Esophagus squamous epithelium (tissue), 4 donors: ENCODE measurements around the gene ING5.

Experiments used
- CTCF ChIP-seq, 6 experiments: fragments of 450-650 bp in 4 of 6; fragments of 200-600 bp in 2 of 6; sonication (generic) in 2 of 6; IDR thresholded peaks; one replicate each; pipeline ENCODE4 v1.5.1; 2016 to 2019; ENCODE audit warnings: antibody characterized with exemption in 6 of 6, mild to moderate bottlenecking in 4 of 6, moderate library complexity in 4 of 6
- POLR2A ChIP-seq, 4 donors: fragments of 450-650 bp; IDR thresholded peaks; one replicate each; pipeline ENCODE4 v1.6.1; 2017; ENCODE audit warnings: antibody characterized with exemption in 4 of 4, mild to moderate bottlenecking in 4 of 4, moderate library complexity in 3 of 4

DNA sequence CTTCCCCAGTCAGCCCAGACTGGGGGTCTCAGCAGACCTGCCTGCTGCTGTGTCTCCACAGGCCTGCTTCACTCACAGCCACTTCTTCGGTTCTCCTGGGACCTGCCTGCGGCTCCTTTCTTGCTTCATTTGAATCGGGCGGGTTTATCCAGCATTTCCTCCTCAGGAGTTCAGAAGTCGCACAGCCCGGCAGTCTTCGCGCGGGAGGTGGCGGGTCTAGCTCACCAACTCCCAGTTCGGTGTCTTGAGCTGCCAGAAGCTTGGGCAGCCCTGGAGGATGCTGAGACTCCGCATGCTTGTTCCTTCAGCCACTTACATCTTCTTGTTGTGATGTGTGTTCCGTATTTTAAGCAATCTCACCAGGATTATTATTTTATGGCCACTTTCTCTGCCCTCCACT lies 43.4 kb downstream of the ING5 start:
- TF ChIP-seq CTCF (IDR thresholded peaks at IDR 0.05) = no peak
- no peak for TF ChIP-seq POLR2A (IDR thresholded peaks at IDR 0.05)
